Smooth muscle cell (in vitro differentiated cells): ENCODE measurements around the gene SHOC1. TPM values are rescaled to one million over a fixed set of nuclear protein-coding genes. Genes with fewer than 3 reads are reported as not detected.

Experiments used
- DNase-seq: peaks from one replicate; lab custom pipeline; 2025; ENCODE audit not compliant: unreplicated experiment; lab: John Stamatoyannopoulos, UW
- H2AFZ ChIP-seq: fragments of 200-600 bp; sonication (generic); 2 replicates; pipeline ENCODE4 v1.6.0; 2016; ENCODE audit warnings: antibody characterized with exemption, low read depth, mild to moderate bottlenecking
- H3F3A ChIP-seq: fragments of 200-600 bp; sonication (generic); 2 replicates; pipeline ENCODE4 v1.6.0; 2017; ENCODE audit warnings: antibody characterized with exemption, low read depth
- H3K27ac ChIP-seq: fragments of 200-600 bp; sonication (generic); 2 replicates; pipeline ENCODE4 v1.5.1; 2016; ENCODE audit warnings: low read depth, mild to moderate bottlenecking
- H3K27me3 ChIP-seq: fragments of 200-600 bp; sonication (generic); 2 replicates; pipeline ENCODE4 v1.6.1; 2016; ENCODE audit warnings: low read depth, mild to moderate bottlenecking
- H3K36me3 ChIP-seq: fragments of 200-600 bp; sonication (generic); 2 replicates; pipeline ENCODE4 v1.5.1; 2016; ENCODE audit warnings: low read depth
- H3K4me1 ChIP-seq: fragments of 200-600 bp; sonication (generic); 2 replicates; pipeline ENCODE4 v1.5.1; 2016; ENCODE audit warnings: low read depth
- H3K4me2 ChIP-seq: fragments of 200-600 bp; sonication (generic); 2 replicates; pipeline ENCODE4 v1.6.0; 2016; ENCODE audit warnings: mild to moderate bottlenecking
- H3K4me3 ChIP-seq: fragments of 200-600 bp; sonication (generic); 2 replicates; pipeline ENCODE4 v1.5.1; 2016; ENCODE audit warnings: mild to moderate bottlenecking
- H3K79me2 ChIP-seq: fragments of 200-600 bp; sonication (generic); 2 replicates; pipeline ENCODE4 v1.6.0; 2016; ENCODE audit warnings: low read depth, mild to moderate bottlenecking
- H3K9ac ChIP-seq: fragments of 200-600 bp; sonication (generic); 2 replicates; pipeline ENCODE4 v1.6.0; 2016; ENCODE audit warnings: low read depth
- H3K9me3 ChIP-seq: fragments of 200-600 bp; sonication (generic); replicated peaks from 2 replicates; pipeline ENCODE4 v1.5.1; 2016; ENCODE audit warnings: low read depth
- H4K20me1 ChIP-seq: fragments of 200-600 bp; sonication (generic); 2 replicates; pipeline ENCODE4 v1.6.0; 2016; ENCODE audit warnings: low read depth
- WGBS: methylation state at CpG from one replicate; pipeline ENCODE4 v1.1.7; 2016; ENCODE audit warnings: low lambda C conversion rate; 5-methylcytosine and 5-hydroxymethylcytosine counted together
- polyA plus RNA-seq: library from polyadenylated mRNA; unstranded; fragments of >200 nt; fragmentation: Nextera tagmentation; extraction: Ambion mirVana; gene quantifications from 2 replicates; pipeline ENCODE4 v1.2.1, GENCODE V29; 2016
- total RNA-seq: library from RNA; depleted of rRNA; stranded (reverse); fragments of >200 nt; gene quantifications from 2 replicates; pipeline ENCODE4 v1.2.3, GENCODE V29; 2014
- TF ChIP-seq, protein P1 (sequence below): fragments of 200-600 bp; sonication (generic); IDR thresholded peaks from 2 replicates; pipeline ENCODE4 v1.5.1; 2017; ENCODE audit warnings: borderline replicate concordance, mild to moderate bottlenecking, antibody characterized with exemption; ENCODE audit not compliant: insufficient read depth, poor library complexity, severe bottlenecking

SHOC1 gene
- total and polyA plus RNA-seq, 2 experiments from 2014 or later: not detected

- no peak overlapping the region for H3K9ac ChIP-seq
- H3K36me3 ChIP-seq: no peaks in the 10 kb centered on the region
- H3K79me2 ChIP-seq: no peaks in the 10 kb centered on the region
- H3K27me3 ChIP-seq: no peaks in the 10 kb centered on the region
- no peak overlapping the region for H3K4me2 ChIP-seq
- H3K27ac ChIP-seq: no peak overlapping the region
- no peaks in the 10 kb centered on the region for H3K4me1 ChIP-seq
- H4K20me1 ChIP-seq: no peaks in the 10 kb centered on the region
- no peak for DNase-seq
- TF ChIP-seq, protein P1, sequence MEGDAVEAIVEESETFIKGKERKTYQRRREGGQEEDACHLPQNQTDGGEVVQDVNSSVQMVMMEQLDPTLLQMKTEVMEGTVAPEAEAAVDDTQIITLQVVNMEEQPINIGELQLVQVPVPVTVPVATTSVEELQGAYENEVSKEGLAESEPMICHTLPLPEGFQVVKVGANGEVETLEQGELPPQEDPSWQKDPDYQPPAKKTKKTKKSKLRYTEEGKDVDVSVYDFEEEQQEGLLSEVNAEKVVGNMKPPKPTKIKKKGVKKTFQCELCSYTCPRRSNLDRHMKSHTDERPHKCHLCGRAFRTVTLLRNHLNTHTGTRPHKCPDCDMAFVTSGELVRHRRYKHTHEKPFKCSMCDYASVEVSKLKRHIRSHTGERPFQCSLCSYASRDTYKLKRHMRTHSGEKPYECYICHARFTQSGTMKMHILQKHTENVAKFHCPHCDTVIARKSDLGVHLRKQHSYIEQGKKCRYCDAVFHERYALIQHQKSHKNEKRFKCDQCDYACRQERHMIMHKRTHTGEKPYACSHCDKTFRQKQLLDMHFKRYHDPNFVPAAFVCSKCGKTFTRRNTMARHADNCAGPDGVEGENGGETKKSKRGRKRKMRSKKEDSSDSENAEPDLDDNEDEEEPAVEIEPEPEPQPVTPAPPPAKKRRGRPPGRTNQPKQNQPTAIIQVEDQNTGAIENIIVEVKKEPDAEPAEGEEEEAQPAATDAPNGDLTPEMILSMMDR: no peak
- no peaks in the 10 kb centered on the region for H3F3A ChIP-seq
- H3K4me3 ChIP-seq: no peak overlapping the region
- H3K9me3 ChIP-seq: no peaks in the 10 kb centered on the region
- WGBS: 94% methylated on average over 2 of the region's 2 CpGs
- no peak overlapping the region for H2AFZ ChIP-seq
Observed at GRCh38 chr9:111804636-111805035, 9.9 kb upstream of the SHOC1 start.

GRCh38 chr9:111803924-111804323, 9.2 kb upstream of the SHOC1 start:
- 92% methylated on average over 3 of the region's 3 CpGs for WGBS
- Histone ChIP-seq H3K4me2 (no peak overlapping the region), H3F3A (no peaks in the 10 kb centered on the region), H2AFZ (no peak overlapping the region), H3K9me3 (no peaks in the 10 kb centered on the region), H4K20me1 (no peaks in the 10 kb centered on the region), H3K4me3 (no peak overlapping the region), H3K27me3 (no peaks in the 10 kb centered on the region), H3K36me3 (no peaks in the 10 kb centered on the region), H3K79me2 (no peaks in the 10 kb centered on the region), H3K27ac (no peak overlapping the region), H3K4me1 (no peaks in the 10 kb centered on the region), H3K9ac (no peak overlapping the region)
- TF ChIP-seq, protein P1: no peak
- DNase-seq: no peak

- Histone ChIP-seq H3K36me3 (no peaks in the 10 kb centered on the region), H3K4me3 (no peak overlapping the region), H3K27me3 (no peaks in the 10 kb centered on the region), H3K4me2 (no peak overlapping the region), H4K20me1 (no peaks in the 10 kb centered on the region), H3F3A (no peaks in the 10 kb centered on the region), H3K9me3 (no peaks in the 10 kb centered on the region), H3K9ac (no peak overlapping the region), H2AFZ (no peak overlapping the region), H3K4me1 (no peaks in the 10 kb centered on the region), H3K27ac (no peak overlapping the region), H3K79me2 (no peaks in the 10 kb centered on the region)
- no peak for DNase-seq
- 87% methylated on average over 1 of the region's 1 CpG for WGBS
- TF ChIP-seq, protein P1: no peak
Observed at GRCh38 chr9:111799915-111800526, 5.3 kb upstream of the SHOC1 start.

DNA sequence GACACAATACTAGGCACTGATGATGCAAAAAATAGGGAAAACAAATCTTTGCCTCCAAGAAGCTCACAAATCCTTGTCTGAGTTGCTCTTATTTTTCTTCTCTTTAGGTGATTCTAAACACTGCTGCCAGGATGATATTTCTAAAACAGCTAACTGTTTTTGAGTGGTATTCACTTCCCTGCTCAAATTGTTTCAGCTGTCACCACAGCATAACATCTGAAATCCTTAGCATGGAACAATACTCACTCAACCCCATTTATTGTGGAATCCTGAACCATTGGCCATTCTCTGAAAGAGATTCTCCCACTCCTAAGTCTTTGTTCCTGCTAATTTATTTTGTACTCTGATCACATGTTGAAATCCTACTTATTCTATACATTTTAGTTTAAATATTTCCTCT, 4.8 kb upstream of the SHOC1 start:
- Histone ChIP-seq H4K20me1 (no peaks in the 10 kb centered on the region), H3K4me1 (no peaks in the 10 kb centered on the region), H3K9ac (no peak overlapping the region), H3K27ac (no peak overlapping the region), H3K36me3 (no peaks in the 10 kb centered on the region), H2AFZ (no peak overlapping the region), H3F3A (no peaks in the 10 kb centered on the region), H3K79me2 (no peaks in the 10 kb centered on the region), H3K4me3 (no peak overlapping the region), H3K27me3 (no peaks in the 10 kb centered on the region), H3K4me2 (no peak overlapping the region), H3K9me3 (no peaks in the 10 kb centered on the region)
- TF ChIP-seq, protein P1: no peak
- no peak for DNase-seq
